H1 (cell line): Measurements from ENCODE around the gene ABHD12. TPM values are rescaled to one million over a fixed set of nuclear protein-coding genes. Genes with fewer than 3 reads are reported as not detected.

Experiments used
- CTCF ChIA-PET: fragments of 300-600 bp; sonication (Branson Sonifier 250); formaldehyde crosslinking; loops from one replicate; lab custom pipeline; 2021; ENCODE audit not compliant: partially characterized antibody; lab: Charles Lee
- POLR2A ChIA-PET: fragments of 300-600 bp; sonication (Branson Sonifier 250); formaldehyde crosslinking; loops from one replicate; lab custom pipeline; 2021; ENCODE audit warnings: inconsistent platforms; ENCODE audit not compliant: partially characterized antibody; lab: Charles Lee
- DNase-seq, 2 experiments: peaks; one replicate each; pipeline versions ENCODE4 v3.0.0 to v3.0.0-alpha.2; 2010 to 2022; ENCODE audit warnings: low spot score in 2 of 2, low read depth in 1 of 2, mixed read lengths in 1 of 2
- FAIRE-seq: peaks from 2 replicates; lab custom pipeline; 2011; peaks lifted over from hg19 to GRCh38; lab: Jason Lieb, UNC
- H2AFZ ChIP-seq: 2 replicates; pipeline ENCODE4 v1.8.1; 2012; ENCODE audit warnings: low read length, inconsistent platforms
- H2AK5ac ChIP-seq: 2 replicates; pipeline ENCODE4 v1.6.1; 2013; ENCODE audit warnings: low read depth, low read length
- H2BK120ac ChIP-seq: replicated peaks from 2 replicates; pipeline ENCODE3; 2013; ENCODE audit warnings: low read depth, low read length, inconsistent platforms
- H2BK12ac ChIP-seq: 2 replicates; pipeline ENCODE4 v1.6.1; 2013; ENCODE audit warnings: low read depth, low read length
- H2BK15ac ChIP-seq: 2 replicates; pipeline ENCODE4 v1.6.1; 2013; ENCODE audit warnings: low read length
- H2BK20ac ChIP-seq: 2 replicates; pipeline ENCODE4 v1.6.1; 2013; ENCODE audit warnings: low read length
- H2BK5ac ChIP-seq: 2 replicates; pipeline ENCODE4 v1.6.1; 2013; ENCODE audit warnings: low read depth, low read length
- H3K14ac ChIP-seq: 2 replicates; pipeline ENCODE4 v1.6.1; 2013; ENCODE audit warnings: inconsistent platforms; ENCODE audit not compliant: insufficient read length
- H3K18ac ChIP-seq: 2 replicates; pipeline ENCODE4 v1.6.1; 2013; ENCODE audit warnings: low read length; ENCODE audit errors: extremely low read depth
- H3K23ac ChIP-seq: 2 replicates; pipeline ENCODE4 v1.6.1; 2013; ENCODE audit warnings: inconsistent platforms; ENCODE audit not compliant: insufficient read length
- H3K23me2 ChIP-seq: 2 replicates; pipeline ENCODE4 v1.6.1; 2013; ENCODE audit warnings: low read depth, low read length
- H3K27ac ChIP-seq: 2 replicates; pipeline ENCODE4 v1.6.1; 2011; ENCODE audit warnings: low read depth, low read length, inconsistent platforms
- H3K27me3 ChIP-seq, 4 experiments: replicated peaks in 1 of 4; 1 replicate in 1 of 4; 2 replicates in 3 of 4; pipeline versions ENCODE4 v1.6.1 to v1.8.1; 2011 to 2013; ENCODE audit warnings: low read length in 3 of 4, mild to moderate bottlenecking in 3 of 4, inconsistent platforms in 2 of 4, mixed read lengths in 2 of 4, moderate library complexity in 1 of 4; ENCODE audit not compliant: control insufficient read depth in 3 of 4, insufficient read depth in 3 of 4; ENCODE audit errors: extremely low read depth in 1 of 4
- H3K36me3 ChIP-seq, 4 experiments: 2 replicates each; pipeline versions ENCODE4 v1.6.1 to v1.8.1; 2011 to 2013; ENCODE audit warnings: mild to moderate bottlenecking in 4 of 4, low read length in 3 of 4, moderate library complexity in 2 of 4, control low read depth in 1 of 4, inconsistent platforms in 1 of 4; ENCODE audit not compliant: insufficient read depth in 4 of 4, control insufficient read depth in 2 of 4
- H3K4ac ChIP-seq: replicated peaks from 2 replicates; pipeline ENCODE3; 2013; ENCODE audit warnings: low read length, low read depth, mixed read lengths, inconsistent platforms; ENCODE audit not compliant: insufficient read length
- H3K4me1 ChIP-seq, 4 experiments: replicated peaks in 1 of 4; 1 replicate in 1 of 4; 2 replicates in 3 of 4; pipeline versions ENCODE4 v1.6.1 to v1.8.1; 2011 to 2013; ENCODE audit warnings: low read length in 3 of 4, inconsistent platforms in 2 of 4, mixed read lengths in 1 of 4; ENCODE audit not compliant: insufficient read depth in 4 of 4, control insufficient read depth in 3 of 4
- H3K4me2 ChIP-seq, 2 experiments: 2 replicates each; pipeline versions ENCODE4 v1.6.1 to v1.8.1; 2011 to 2013; ENCODE audit warnings: low read depth in 2 of 2, low read length in 2 of 2, control low read depth in 1 of 2, inconsistent platforms in 1 of 2, mild to moderate bottlenecking in 1 of 2; ENCODE audit not compliant: insufficient read depth in 1 of 2
- H3K4me3 ChIP-seq, 4 experiments: fragments of 200-600, 300-600 bp in 1 of 4; sonication (generic), shearing (Covaris generic), sonication (Bioruptor Twin) in 1 of 4; 2 replicates each; pipeline versions ENCODE4 v1.5.1 to v1.8.1; 2011 to 2016; ENCODE audit warnings: low read length in 4 of 4, low read depth in 3 of 4, control low read depth in 2 of 4, inconsistent platforms in 2 of 4, mild to moderate bottlenecking in 2 of 4, mixed read lengths in 1 of 4, moderate library complexity in 1 of 4; ENCODE audit not compliant: insufficient read depth in 2 of 4; ENCODE audit errors: extremely low read depth in 1 of 4
- H3K56ac ChIP-seq: replicated peaks from 2 replicates; pipeline ENCODE3; 2013; ENCODE audit warnings: low read depth, mild to moderate bottlenecking, mixed read lengths, low read length, inconsistent platforms; ENCODE audit not compliant: insufficient read length
- H3K79me1 ChIP-seq: 2 replicates; pipeline ENCODE4 v1.6.1; 2013; ENCODE audit warnings: low read depth, low read length, control low read depth
- H3K79me2 ChIP-seq, 2 experiments: 2 replicates each; pipeline versions ENCODE4 v1.6.1 to v1.8.1; 2012 to 2013; ENCODE audit warnings: low read length in 2 of 2, mild to moderate bottlenecking in 2 of 2, inconsistent platforms in 1 of 2; ENCODE audit not compliant: insufficient read depth in 2 of 2, control insufficient read depth in 1 of 2
- H3K9ac ChIP-seq, 4 experiments: replicated peaks in 1 of 4; 1 replicate in 1 of 4; 2 replicates in 3 of 4; pipeline versions ENCODE4 v1.6.1 to v1.8.1; 2011 to 2013; ENCODE audit warnings: low read depth in 3 of 4, low read length in 3 of 4, control low read depth in 2 of 4, mild to moderate bottlenecking in 2 of 4, moderate library complexity in 2 of 4, inconsistent platforms in 1 of 4; ENCODE audit errors: extremely low read depth in 1 of 4
- H3K9me3 ChIP-seq, 2 experiments: 2 replicates each; pipeline versions ENCODE4 v1.6.1 to v1.8.1; 2012 to 2013; ENCODE audit warnings: mild to moderate bottlenecking in 2 of 2, moderate library complexity in 2 of 2, control low read depth in 1 of 2, inconsistent platforms in 1 of 2, low read depth in 1 of 2, low read length in 1 of 2, mixed read lengths in 1 of 2; ENCODE audit not compliant: insufficient read depth in 2 of 2
- H4K20me1 ChIP-seq, 2 experiments: replicated peaks in 1 of 2; 2 replicates each; pipeline versions ENCODE3 to v1.8.1; 2011 to 2013; ENCODE audit warnings: inconsistent platforms in 2 of 2, low read length in 2 of 2, mild to moderate bottlenecking in 1 of 2; ENCODE audit not compliant: insufficient read depth in 2 of 2, control insufficient read depth in 1 of 2
- H4K5ac ChIP-seq: 2 replicates; pipeline ENCODE4 v1.6.1; 2013; ENCODE audit warnings: low read length, low read depth, mixed read lengths, inconsistent platforms; ENCODE audit not compliant: insufficient read length
- H4K8ac ChIP-seq: 2 replicates; pipeline ENCODE4 v1.8.0; 2013; ENCODE audit warnings: mild to moderate bottlenecking, moderate library complexity, low read length, inconsistent platforms; ENCODE audit not compliant: insufficient read depth; ENCODE audit errors: extremely low read depth
- H4K91ac ChIP-seq: replicated peaks from 2 replicates; pipeline ENCODE3; 2013; ENCODE audit warnings: low read length, mixed read lengths, inconsistent platforms; ENCODE audit not compliant: insufficient read length
- BACH1 ChIP-seq: IDR thresholded peaks from 2 replicates; pipeline ENCODE4 v1.6.1; 2012; ENCODE audit warnings: low read length, improper control_type of control experiment
- CBX8 ChIP-seq: fragments of 300-800, 300-1000 bp; sonication (generic); IDR thresholded peaks from 2 replicates; pipeline ENCODE4 v1.7.1; 2016; ENCODE audit warnings: low read depth, low read length, borderline replicate concordance
- GTF2F1 ChIP-seq: IDR thresholded peaks from 2 replicates; pipeline ENCODE4 v1.6.1; 2012; ENCODE audit warnings: low read depth, low read length, improper control_type of control experiment, borderline replicate concordance
- KDM4A ChIP-seq: IDR thresholded peaks from one replicate; pipeline ENCODE4 v1.7.1; 2012; ENCODE audit warnings: low read depth, mild to moderate bottlenecking, moderate library complexity, low read length, inconsistent platforms; ENCODE audit not compliant: severe bottlenecking
- MAFK ChIP-seq: IDR thresholded peaks from 2 replicates; pipeline ENCODE4 v1.6.1; 2012; ENCODE audit warnings: low read depth, mild to moderate bottlenecking, improper control_type of control experiment, low read length
- POU5F1 ChIP-seq: IDR thresholded peaks from 2 replicates; pipeline ENCODE4 v1.6.1; 2011; ENCODE audit warnings: low read depth, mild to moderate bottlenecking, low read length, moderate library complexity
- RAD21 ChIP-seq, 2 experiments: IDR thresholded peaks in 1 of 2; conservative IDR thresholded peaks in 1 of 2; 2 replicates each; pipeline ENCODE4 v1.6.1; 2011; ENCODE audit warnings: low read depth in 2 of 2, low read length in 2 of 2, improper control_type of control experiment in 1 of 2, inconsistent platforms in 1 of 2, mild to moderate bottlenecking in 1 of 2, moderate library complexity in 1 of 2
- SP2 ChIP-seq: IDR thresholded peaks from 2 replicates; pipeline ENCODE4 v1.6.1; 2012; ENCODE audit warnings: mild to moderate bottlenecking, low read length, inconsistent platforms
- TAF7 ChIP-seq: optimal IDR thresholded peaks from 2 replicates; pipeline ENCODE3; 2011; ENCODE audit warnings: low read depth, mild to moderate bottlenecking, inconsistent platforms, low read length, moderate library complexity, borderline replicate concordance
- USF2 ChIP-seq: IDR thresholded peaks from 2 replicates; pipeline ENCODE4 v1.6.1; 2011; ENCODE audit warnings: low read length, improper control_type of control experiment
- WGBS, 2 experiments: shearing (Covaris generic) in 1 of 2; methylation state at CpG; one replicate each; pipeline versions ENCODE4 v1.1.6 to v1.1.7; 2013 to 2015; ENCODE audit warnings: low lambda C conversion rate in 2 of 2, mixed read lengths in 2 of 2, inconsistent platforms in 1 of 2, low coverage in 1 of 2, missing lambda C conversion rate in 1 of 2; ENCODE audit not compliant: insufficient replicate concordance in 2 of 2, insufficient coverage in 1 of 2, insufficient read length in 1 of 2; ENCODE audit errors: extremely low coverage in 1 of 2, missing lambda C conversion rate in 1 of 2; 5-methylcytosine and 5-hydroxymethylcytosine counted together
- polyA plus RNA-seq, 7 experiments: library from polyadenylated mRNA; depleted of rRNA in 3 of 7; stranded (reverse) in 5 of 7; unstranded in 2 of 7; fragments of >200 nt in 5 of 7; fragments of 200-250 nt in 2 of 7; gene quantifications; 1 replicate in 5 of 7; 2 replicates in 1 of 7; 4 replicates in 1 of 7; pipeline versions ENCODE4 v1.2.1 to v1.2.3, GENCODE V29; 2011 to 2013; ENCODE audit warnings: missing spikeins in 2 of 7, mixed read lengths in 2 of 7
- total RNA-seq: library from RNA; stranded (reverse); fragmentation: NEBNext Ultra II Directional; extraction: Animal tissue kit (Norgen Biotek cat#: 25700); gene quantifications from 2 replicates; pipeline ENCODE4 v1.2.1, GENCODE V29; 2021

Gene ABHD12
- total and polyA plus RNA-seq, 2 of the 8 experiments (the other 6 are each of a cell fraction or from before 2014, with no cell fraction given) = 31.3 to 59.5 TPM

- no peak overlapping the region for H2AK5ac ChIP-seq
- H3K79me2 ChIP-seq = peaks cover 0 to 8% of the 10 kb centered on the region in 2 experiments; a peak in 1 of 4 replicates
- FAIRE-seq (no peak), DNase-seq (no peak)
- no peak overlapping the region for H3K14ac ChIP-seq
- H4K8ac ChIP-seq = peak overlapping the region; percentile 3; the same call in 1 of the 2 replicates
- peaks cover 0 to 19% of the 10 kb centered on the region in 2 experiments for H4K20me1 ChIP-seq
- no peak overlapping the region for H2BK15ac ChIP-seq
- 89% methylated on average over 11 of the region's 11 CpGs; no CpG with 5 or more reads in 1 of the 2 experiments for WGBS, 2 experiments
- POLR2A ChIA-PET = interaction anchor here (0.9 kb wide), 2 partner anchors 79 to 88 kb away, joined by 3 read pairs; partner anchors contain the start of gene GINS1
- no peak overlapping the region for H3K4me3 ChIP-seq
- H3K4ac ChIP-seq = no peak overlapping the region
- no peak overlapping the region; the same call in 1 of the 2 replicates for H3K18ac ChIP-seq
- peaks cover 13% of the 10 kb centered on the region for H3K79me1 ChIP-seq
- H4K91ac ChIP-seq = no peak overlapping the region
- no peak overlapping the region for H3K9ac ChIP-seq
- no peaks in the 10 kb centered on the region for H3K27me3 ChIP-seq
- H2BK12ac ChIP-seq = no peak overlapping the region
- H3K27ac ChIP-seq = no peak overlapping the region
- no peak overlapping the region for H3K4me2 ChIP-seq
- CTCF ChIA-PET = interaction anchor here (0.8 to 1.2 kb wide), 4 partner anchors 8 to 80 kb away, joined by 3 to 5 read pairs (median 3); no protein-coding TSS in a partner anchor
- no peak overlapping the region for H4K5ac ChIP-seq
- H3K56ac ChIP-seq = no peak overlapping the region
- peaks cover 0 to 6% (median 4%) of the 10 kb centered on the region in 4 experiments; a peak in 3 of 8 replicates for H3K36me3 ChIP-seq
- H3K23ac ChIP-seq = no peak overlapping the region
- peaks cover 2 to 4% (median 3%) of the 10 kb centered on the region in 4 experiments for H3K4me1 ChIP-seq
- H2BK20ac ChIP-seq = no peak overlapping the region
- no peaks in the 10 kb centered on the region for H3K23me2 ChIP-seq
- H2AFZ ChIP-seq = no peak overlapping the region
- no peak overlapping the region for H2BK120ac ChIP-seq
- H2BK5ac ChIP-seq = no peak overlapping the region
- no peaks in the 10 kb centered on the region for H3K9me3 ChIP-seq
- TF ChIP-seq KDM4A (no peak), MAFK (no peak), BACH1 (no peak), TAF7 (no peak), POU5F1 (no peak), SP2 (no peak), RAD21 (IDR thresholded peaks at IDR 0.05 in 1 of 2, conservative IDR thresholded peaks at IDR 0.05 in 1 of 2; ENCODE audit: low read depth in 2 of 2, low read length in 2 of 2) (no peak), GTF2F1 (no peak), USF2 (no peak), CBX8 (no peak)
These were observed 71.2 kb downstream of the ABHD12 start for GRCh38 chr20:25319241-25320034.
